HEK293 (cell line): ENCODE measurements around the gene ARHGAP4.

ENCODE experiments used
- REST ChIP-seq: fragments of 450-650 bp; formaldehyde crosslinking; IDR thresholded peaks from 2 replicates; pipeline ENCODE4 v1.5.1; 2016; ENCODE audit warnings: missing biosample characterization, missing genetic modification characterization
- YY1 ChIP-seq: fragments of 450-650 bp; formaldehyde crosslinking; IDR thresholded peaks from 2 replicates; pipeline ENCODE4 v1.5.1; 2018; ENCODE audit warnings: missing biosample characterization, missing genetic modification characterization

GRCh38 chrX:153928846-153929245 lies 2.8 kb upstream of the ARHGAP4 start:
- TF ChIP-seq REST (tag by site-specific recombination) (no peak), YY1 (no peak)
